ENCODE results near the gene NOXO1.
"Not testable (repeated sequence)": the region's sequence is repeated elsewhere in the genome, so short reads cannot be mapped to it uniquely, and the experiment has no call there.

NOXO1 gene, protein sequence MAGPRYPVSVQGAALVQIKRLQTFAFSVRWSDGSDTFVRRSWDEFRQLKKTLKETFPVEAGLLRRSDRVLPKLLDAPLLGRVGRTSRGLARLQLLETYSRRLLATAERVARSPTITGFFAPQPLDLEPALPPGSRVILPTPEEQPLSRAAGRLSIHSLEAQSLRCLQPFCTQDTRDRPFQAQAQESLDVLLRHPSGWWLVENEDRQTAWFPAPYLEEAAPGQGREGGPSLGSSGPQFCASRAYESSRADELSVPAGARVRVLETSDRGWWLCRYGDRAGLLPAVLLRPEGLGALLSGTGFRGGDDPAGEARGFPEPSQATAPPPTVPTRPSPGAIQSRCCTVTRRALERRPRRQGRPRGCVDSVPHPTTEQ

DNA sequence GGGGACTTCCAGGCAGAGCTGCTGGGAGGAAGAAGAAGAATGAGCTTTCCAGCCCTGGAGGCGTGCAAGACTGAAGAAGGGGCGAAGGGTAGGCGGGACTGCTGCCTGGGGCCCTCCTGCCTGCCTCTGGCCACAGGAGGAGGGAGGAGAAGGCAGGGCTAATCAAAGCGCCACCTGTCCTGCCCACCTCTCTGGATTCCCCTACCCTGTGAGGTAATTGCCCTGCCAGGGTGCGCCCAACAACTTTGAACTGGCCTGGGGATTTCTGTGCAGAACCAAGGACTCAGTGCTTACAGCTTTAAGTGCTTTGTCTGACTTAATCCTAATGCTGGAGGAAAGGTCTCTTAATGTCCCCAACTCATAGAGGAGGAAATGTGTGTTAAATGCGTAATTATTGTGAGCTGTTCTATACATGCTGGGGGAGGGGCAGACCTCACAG is at the start of gene NOXO1:
Gene NOXO1 (minus strand): TSS at position 72 of the 439 bp plus-strand sequence. CDS start 290 bp downstream, outside the sequence.
- no peak for DNase-seq

DNA sequence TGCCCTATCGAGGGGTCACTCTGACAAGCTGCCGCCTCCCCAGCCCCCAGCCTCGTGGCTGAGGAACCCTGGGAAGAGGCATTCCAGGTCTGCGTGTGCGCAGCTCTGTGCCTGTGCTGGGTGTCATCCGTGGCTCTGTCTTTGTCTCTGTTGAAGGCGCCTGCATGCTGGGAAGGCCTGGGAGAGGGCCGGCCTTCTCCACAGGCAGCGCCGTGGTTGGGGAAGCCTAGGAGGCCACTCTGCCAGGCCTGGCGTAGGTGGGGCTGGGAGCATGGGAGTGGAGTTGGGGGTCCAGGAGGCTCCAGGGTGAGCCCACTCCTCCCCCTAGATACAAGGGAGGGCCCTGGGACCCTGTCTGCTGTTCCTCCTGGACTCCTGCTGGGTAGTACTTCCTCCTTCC is 48.8 kb upstream of the NOXO1 start:
- DNase-seq: no peak

DNA sequence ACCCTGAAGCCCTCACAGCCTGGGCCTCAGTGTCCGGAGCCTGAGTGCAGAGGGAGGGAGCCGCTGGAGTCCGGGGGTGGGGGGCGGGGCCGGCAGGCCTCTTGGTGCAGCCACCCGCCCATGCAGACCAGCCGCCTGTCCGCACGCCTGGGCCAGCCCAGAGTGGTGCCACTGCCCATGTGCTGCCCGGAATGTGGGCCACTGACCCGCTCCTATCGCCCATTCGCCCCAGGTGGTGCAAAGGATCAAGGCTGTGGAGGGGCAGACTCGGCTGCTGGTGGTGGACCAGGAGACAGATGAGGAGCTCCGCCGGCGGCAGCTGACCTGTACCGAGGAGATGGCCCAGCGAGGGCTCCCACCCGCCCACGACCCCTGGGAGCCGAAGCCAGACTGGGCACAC is 48.1 kb upstream of the NOXO1 start:
- no peak for DNase-seq

DNA sequence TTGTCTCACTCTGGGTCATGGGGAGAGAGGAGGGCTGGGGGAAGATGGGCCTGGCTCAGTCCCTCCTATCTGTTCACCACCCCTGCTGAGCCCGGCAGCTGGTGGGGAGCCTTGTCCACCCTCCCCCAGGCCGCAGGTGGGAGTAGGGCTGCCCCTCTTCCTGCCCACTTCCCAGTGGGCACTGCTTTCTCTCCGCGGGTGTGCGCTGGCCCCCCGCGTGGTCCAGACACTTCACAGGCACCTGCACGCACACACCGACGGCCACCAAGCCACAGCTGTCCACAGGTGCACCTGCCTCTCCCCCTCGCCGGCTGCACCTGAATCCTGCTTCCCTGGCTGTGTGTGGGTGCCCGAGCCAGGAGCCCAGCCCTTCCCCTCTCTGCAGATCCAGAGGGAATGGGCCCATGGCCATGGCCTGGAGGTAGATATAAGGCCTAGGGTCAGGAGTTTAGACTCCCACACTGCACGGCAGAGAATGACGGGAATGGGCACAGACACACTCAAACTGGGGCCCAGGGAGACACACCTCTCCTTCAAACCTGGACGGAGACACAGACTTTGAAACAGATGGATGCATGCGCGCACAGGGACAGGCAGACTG is 47.5 kb upstream of the NOXO1 start:
- no peak for DNase-seq

DNA sequence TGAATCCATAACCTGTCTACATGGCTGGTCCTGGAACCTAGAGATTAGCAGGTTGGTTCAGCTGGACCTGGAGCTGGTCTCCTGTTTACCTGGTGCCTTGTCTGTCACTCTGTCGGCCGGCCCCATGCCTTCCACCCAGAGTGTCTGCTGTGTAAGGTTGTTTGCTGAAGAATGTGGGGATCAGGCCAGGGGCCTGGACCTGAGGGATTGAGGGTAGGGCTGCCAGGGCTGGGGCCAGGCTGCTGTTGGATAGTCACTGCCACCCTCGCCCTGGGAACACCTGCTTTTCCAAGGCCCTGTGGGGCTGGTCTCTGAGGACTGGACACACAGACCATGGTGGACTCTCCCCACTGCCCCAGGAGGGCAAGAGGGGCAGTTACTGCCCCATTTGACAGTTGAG is 46.9 kb upstream of the NOXO1 start:
- no peak for DNase-seq

DNA sequence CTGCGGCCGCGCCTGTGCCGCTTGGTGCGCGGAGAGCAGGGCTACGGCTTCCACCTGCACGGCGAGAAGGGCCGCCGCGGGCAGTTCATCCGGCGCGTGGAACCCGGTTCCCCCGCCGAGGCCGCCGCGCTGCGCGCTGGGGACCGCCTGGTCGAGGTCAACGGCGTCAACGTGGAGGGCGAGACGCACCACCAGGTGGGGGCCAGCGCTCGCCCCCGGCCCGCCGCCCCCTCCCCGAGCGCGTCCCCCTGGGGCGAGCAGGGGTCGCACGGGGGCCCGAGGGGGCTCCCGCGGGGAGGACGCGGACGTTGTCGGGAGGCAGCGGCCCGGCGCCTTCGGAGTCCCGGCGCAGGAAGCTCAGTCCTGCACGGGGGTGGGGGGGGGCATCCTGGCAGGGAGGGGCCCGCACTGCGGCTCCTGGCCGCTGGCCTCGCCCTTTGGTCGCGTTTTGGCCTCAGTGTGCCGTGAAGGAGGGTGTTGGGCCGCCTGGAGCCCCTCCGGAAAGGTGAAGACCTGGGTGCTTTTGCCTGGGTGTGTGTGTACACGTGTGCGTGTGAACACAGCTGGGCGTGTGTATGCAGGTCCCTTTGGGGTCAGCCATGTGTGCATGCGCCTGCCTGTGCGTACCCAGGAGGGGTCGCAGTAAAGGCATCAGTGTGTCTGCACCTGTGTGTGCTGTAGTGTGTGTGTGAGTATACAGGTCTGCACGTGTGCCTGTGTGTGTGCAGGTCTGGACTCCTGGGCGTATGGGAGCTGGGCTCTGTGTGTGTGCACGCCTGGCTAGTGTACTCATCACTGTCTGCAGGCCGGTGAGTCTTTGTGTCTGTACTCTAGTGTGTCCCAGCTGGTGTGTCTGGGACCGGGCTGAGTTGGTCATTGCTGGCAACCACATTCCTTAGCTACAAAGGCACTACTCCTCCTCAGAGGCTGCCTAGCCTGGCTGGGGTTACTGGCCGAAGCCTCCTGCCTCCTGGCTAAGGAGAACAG is 46.0 kb upstream of the NOXO1 start:
- no peak for DNase-seq

DNA sequence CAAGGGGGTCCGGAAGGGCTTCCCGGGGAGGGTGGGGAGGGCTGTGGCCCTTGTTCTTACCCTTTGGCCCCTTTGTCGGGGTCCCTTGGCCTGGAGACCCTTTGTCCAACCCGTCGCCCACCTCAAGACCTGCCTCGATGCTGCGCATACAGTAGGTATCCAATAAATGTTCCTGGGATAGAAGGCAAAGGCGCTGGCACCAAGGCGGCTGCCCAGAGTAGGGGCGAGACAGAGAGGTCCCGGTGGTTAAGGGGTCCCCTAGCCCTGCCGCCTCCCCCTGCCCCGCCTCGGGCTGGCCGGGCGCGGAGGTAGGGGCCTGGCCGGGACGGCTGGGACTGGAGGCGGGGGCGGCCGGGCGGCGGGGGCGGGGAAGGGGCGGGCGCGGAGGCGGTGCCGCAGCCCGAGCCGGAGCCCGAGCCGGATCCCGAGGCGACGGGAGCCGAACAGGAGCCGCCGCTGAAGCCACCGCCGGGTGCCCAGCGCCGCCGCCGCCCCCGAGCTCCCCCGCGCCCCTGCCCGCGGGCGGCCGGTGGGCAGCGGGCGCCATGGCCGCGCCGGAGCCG is 45.3 kb upstream of the NOXO1 start, which contains the start of gene NHERF2:
Gene NHERF2 (plus strand): TSS at position 442 of the 563 bp plus-strand sequence. CDS start 104 bp downstream, at position 546.
- DNase-seq: no peak

DNA sequence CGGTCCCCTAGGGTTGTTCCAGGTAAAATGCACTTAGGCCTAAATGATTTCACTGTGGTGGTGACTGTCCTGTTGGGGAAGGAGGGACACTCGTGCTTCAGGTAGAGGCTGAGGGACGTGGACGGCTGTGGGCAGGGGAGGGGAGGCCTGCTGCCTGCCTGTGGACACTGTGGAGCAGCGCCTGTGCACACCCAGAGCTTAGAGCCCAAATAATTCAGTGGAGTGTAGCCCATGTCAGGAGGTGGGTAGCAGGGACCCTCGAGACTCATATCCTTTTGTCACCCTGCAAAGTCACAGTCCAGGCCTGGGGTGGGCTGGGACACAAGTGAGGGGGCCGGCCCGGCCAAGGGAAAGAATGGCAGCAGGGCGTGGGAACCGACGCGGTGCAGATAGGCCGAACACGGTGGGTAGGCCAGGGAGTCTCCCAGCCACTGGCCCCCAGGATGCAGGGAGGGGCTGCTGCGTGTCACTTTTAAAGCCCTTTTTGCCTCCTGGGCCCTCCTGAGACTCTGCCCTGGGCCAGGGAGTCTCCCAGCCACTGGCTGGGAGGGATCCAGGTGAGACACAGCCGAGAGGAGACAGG is 44.7 kb upstream of the NOXO1 start:
- no peak for DNase-seq

DNA sequence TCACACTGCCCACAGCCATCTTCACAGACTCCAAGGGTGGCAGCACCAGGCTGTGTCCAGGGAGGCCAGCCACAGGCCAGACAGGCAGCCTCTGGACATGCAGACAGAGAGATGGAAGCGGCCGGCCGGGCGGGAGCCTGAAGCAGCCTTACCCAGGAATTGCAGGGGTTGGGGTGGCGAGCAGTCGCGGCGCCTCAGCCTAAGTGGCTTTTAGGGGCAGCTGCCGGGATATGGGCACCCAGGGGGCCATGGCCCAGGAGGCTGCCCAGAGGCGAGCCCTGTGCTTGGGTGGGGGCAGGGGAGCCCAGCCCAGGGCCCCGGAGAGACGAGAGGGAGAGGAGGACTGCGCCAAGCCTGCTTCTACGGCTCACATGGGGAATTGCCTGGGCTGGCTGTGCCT is 44.0 kb upstream of the NOXO1 start:
- no peak for DNase-seq

DNA sequence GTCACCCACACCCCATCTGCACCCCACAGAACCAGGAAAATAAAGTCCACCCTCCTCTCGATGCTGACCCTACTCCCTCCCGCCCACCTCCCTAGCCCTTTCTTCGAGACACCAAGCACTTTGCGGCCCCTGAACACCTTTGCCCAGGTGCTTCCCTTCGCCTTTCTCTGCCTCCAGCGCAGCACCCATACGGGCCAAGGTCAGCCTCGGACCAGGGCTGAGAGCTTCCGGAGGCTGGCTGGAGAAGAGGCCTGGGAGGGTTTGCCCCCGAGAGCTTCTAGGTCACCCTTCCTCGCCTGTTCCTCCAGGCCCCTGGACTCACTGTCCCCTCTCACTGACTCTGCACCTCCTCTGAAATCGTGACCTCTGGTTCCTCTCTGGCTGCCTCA is 42.8 kb upstream of the NOXO1 start:
- DNase-seq: no peak

DNA sequence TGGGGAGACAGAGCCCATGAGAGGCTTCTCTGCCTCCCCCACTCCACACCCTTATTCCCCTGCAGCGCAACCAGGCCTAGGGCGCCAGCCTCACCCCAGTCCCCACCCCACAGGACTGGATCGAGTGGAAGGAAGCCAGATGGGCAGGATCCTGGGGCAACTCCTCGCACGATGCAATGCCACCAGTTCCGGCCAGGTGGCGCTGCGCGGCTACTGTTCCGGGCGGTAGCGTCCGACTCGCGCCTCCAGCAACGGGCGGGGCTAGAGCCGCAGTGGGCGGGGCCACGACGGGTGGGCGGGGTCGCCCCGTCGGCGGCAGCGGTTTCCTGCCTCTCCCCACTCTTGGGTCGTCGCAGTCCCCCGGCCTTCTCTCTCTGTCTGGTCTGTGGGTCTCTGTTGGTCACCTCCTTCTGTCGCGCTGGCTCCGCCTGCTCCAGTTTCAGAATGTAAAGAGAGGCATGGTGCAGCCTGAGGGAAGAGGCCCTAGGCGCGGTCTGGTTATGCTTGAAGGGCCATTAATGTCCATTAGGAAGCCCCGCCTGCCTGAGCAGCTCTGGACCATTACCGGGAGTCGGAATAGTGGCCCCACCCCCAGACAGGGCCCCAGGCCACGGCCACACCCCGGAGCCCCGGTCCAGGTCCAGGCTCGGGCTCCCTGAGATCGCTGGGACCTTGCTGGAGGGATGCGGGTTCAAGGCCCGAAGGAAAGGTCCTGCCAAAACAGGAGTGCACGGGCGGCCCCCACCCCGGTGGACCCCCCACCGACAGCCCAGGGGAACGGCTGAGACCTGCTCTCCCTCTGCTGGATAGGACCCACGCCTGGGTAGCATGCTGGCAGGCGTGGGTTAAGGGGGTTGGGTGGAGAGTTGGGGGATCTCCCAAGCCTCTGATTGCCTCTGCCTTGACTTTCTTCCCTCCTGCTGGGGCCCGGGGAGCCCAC is 42.1 kb upstream of the NOXO1 start:
- no peak for DNase-seq

DNA sequence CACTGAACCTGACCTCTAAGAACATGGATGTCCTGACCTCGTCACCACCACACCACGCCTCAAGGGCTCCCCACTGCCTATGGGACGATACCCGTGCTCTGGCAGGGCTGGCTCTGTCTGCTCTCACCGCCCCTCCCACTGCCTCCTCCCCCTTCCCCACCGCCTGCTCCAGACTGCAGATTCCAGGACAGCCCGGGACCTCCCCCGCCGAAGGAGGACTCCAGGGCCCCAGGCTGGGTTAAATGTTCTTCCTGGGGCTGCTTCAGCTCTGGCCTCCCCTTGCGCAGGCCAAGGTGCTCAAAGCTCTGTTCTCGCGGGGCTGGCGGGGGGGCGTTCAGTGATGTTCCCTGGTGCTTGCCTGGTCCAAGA is 41.4 kb upstream of the NOXO1 start:
- DNase-seq: no peak

DNA sequence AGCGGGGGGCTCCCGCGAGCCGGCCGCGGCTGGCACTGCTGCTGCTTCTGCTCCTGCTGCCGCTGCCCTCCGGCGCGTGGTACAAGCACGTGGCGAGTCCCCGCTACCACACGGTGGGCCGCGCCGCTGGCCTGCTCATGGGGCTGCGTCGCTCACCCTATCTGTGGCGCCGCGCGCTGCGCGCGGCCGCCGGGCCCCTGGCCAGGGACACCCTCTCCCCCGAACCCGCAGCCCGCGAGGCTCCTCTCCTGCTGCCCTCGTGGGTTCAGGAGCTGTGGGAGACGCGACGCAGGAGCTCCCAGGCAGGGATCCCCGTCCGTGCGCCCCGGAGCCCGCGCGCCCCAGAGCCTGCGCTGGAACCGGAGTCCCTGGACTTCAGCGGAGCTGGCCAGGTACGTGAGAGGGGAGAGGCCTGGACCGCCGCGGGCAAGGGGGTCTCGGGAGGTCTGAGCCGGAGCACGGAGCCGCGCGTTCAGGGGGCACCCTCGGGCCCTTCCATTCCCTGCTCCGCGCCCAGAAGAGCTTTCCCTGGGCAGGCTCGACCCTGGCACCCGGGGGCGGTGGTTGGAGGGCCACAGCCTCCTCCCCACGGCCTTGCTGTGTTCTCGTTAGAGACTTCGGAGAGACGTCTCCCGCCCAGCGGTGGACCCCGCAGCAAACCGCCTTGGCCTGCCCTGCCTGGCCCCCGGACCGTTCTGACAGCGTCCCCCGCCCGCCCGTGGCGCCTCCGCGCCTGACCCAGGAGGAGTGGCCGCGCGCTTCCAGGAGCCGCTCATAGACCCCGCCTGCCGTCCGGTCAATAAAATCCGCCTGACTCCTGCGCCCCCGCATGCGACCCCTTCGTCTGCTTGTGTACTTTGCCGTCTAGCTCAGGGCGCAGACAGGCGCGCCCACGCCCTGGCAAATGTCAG is 38.9 kb upstream of the NOXO1 start:
- DNase-seq: no peak

DNA sequence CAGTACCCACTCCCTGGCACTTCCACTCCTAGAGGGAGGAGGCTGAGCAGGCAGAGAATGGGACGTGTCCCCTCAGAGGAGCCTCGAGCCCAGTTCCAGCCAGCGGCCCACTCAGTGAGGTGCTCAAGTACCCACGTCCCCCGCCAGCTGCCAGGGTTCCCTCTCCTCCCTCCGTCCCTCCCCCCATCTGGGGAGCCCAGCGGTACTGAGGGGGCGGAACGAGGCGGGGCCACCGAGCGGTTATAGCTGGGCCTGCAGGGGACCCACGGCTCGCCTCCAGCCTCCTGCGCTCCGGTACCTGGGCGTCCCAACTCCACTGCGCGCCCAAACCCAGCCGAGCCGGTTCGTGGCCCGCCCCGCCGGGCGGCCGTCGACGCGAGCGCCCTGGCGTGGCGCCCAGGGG is 38.2 kb upstream of the NOXO1 start, which contains the start of gene NPW:
Gene NPW (plus strand): TSS at position 268 of the 403 bp plus-strand sequence.
- DNase-seq: no peak

DNA sequence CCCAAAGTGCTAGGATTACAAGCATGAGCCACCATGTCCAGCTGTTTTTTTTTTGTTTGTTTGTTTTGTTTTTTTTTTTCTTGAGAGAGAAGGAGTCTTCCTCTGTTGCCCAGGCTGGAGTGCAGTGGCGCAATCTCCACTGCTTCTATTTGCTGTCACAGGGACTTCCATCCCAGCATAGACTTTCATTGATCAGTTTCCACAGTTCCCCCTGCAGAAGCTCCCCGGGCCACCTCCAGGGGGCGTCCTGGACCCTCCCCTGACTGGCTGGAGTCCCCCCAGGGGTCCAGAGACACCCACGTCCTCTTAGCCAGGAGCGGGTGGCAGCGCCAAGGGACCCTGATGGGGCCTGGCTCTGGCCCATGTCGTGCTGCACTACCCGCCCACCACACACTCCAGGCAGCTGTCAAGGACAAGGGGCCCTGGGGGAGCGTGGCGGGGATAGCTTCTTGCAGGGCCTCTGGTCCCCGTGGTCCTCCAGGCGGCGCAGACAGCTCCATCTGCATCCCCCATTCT is 35.2 kb upstream of the NOXO1 start:
- DNase-seq: no peak

DNA sequence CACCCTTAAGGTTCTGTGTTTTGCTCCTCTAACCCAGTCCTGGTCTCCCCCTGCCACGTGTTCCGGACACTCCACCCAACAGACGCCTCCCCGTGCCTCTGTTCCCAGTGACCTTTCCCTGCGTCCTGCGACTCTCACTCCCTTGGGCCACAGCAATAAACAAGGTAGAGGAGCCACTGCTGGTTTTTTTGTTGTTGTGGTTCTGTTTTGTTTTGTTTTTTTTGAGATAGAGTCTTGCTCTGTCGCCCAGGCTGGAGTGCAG is 34.6 kb upstream of the NOXO1 start:
- no peak for DNase-seq

DNA sequence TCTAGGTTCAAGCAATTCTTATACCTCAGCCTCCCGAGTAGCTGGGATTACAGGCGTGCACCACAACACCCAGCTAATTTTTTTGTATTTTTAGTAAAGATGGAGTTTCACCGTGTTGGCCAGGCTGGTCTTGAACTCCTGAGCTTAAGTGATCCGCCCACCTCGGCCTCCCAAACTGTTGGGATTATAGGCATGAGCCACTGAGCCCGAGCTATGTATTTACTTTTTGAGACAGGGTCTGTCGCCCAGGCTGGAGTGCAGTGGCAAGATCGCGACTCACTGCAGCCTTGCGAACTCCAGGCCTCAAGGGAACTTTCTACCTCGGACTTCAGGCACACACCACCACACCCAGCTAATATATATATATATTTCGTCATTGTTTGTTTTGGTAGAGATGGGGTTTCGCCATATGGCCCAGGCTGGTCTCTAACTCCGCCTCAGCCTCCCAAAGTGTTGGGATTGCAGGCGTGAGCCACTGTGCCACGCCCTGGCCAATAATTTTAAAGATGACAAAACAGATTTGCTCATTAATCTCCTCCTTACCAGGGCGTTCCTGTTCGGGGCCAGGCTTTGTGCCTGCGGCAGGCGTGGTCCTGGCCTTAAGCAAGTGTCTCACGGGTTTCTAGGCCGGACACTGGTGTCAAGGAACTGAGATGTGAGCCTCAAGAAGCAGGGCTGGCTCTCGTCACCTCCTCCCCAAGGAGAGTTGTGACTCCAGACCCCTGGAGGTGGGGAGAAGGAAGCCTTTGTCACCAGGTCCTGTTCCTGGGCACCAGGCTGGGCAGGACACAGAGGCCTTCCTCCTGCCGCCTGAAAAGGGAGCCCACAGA is 34.1 kb upstream of the NOXO1 start:
- DNase-seq: no peak

DNA sequence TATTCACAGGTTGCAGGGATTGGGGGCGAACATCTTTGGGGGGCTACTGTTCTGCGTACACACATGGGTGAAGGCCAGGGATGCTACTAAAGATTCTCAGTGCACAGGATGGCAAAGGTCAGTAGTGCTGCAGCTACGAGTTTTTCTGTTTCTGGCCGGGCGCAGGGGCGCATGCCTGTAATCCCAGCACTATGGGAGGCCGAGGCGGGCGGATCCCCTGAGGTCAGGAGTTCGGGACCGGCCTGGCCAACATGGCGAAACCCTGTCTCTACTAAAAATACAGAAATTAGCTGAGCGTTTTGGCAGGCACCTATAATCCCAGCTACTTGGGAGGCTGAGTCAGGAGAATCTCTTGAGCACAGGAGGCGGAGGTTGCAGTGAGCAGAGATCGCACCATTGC is 32.3 kb upstream of the NOXO1 start:
- no peak for DNase-seq

DNA sequence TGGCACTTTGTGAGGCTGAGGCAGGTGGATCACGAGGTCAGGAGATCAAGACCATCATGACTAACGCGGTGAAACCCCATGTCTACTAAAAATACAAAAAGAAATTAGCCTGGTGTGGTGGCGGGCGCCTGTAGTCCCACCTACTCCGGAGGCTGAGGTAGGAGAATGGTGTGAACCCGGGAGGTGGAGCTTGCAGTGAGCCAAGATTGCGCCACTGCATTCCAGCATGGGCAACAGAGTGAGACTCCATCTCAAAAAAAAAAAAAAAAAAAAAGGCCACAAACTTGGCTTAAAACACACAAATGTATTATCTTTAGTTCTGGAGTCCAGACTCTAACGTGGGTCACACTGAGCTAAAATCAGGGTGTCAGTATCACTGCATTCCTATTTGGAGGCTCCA is 30.5 kb upstream of the NOXO1 start:
- not testable (repeated sequence) for DNase-seq

All from cortex of kidney (tissue), 1 donor.